ENCODE results near the gene CEP20. TPM values are rescaled to one million over a fixed set of nuclear protein-coding genes. Genes with fewer than 3 reads are reported as not detected.
"Not testable (repeated sequence)": the region's sequence is repeated elsewhere in the genome, so short reads cannot be mapped to it uniquely, and the experiment has no call there.

CEP20 gene
- total RNA-seq, 2 experiments from 2014 or later = 38.8 to 40.1 TPM

GRCh38 chr16:15870011-15870410, 18.4 kb downstream of the CEP20 start:
- ChIA-PET POLR2A (no interaction called here), CTCF (no interaction called here)

- ChIA-PET POLR2A (no interaction called here), CTCF (no interaction called here)
Measured at GRCh38 chr16:15866451-15866850, 22.0 kb downstream of the CEP20 start.

GRCh38 chr16:15865742-15866141, 22.7 kb downstream of the CEP20 start:
- ChIA-PET POLR2A (interaction anchor here (0.5 kb wide), 1 partner anchor 247 kb away, joined by 3 read pairs; no protein-coding TSS in a partner anchor), CTCF (no interaction called here)

GRCh38 chr16:15864939-15865338, 23.5 kb downstream of the CEP20 start:
- ChIA-PET POLR2A (no interaction called here), CTCF (no interaction called here)

GRCh38 chr16:15861996-15862395, 26.4 kb downstream of the CEP20 start:
- POLR2A ChIA-PET = no interaction called here
- CTCF ChIA-PET = no interaction called here

GRCh38 chr16:15858921-15859668, 29.3 kb downstream of the CEP20 start:
- POLR2A ChIA-PET = no interaction called here
- CTCF ChIA-PET = interaction anchor here (0.5 kb wide), 1 partner anchor 16 kb away, joined by 3 read pairs; no protein-coding TSS in a partner anchor

GRCh38 chr16:15857724-15858560, 30.5 kb downstream of the CEP20 start:
- POLR2A ChIA-PET = interaction anchor here (0.6 kb wide), 1 partner anchor 190 kb away, joined by 3 read pairs; no protein-coding TSS in a partner anchor
- CTCF ChIA-PET = interaction anchor here (1.1 kb wide), 1 partner anchor 15 kb away, joined by 3 read pairs; no protein-coding TSS in a partner anchor

GRCh38 chr16:15856901-15857698, 31.3 kb downstream of the CEP20 start, which contains the start of gene MYH11:
Gene MYH11, minus strand, starts transcription at chr16:15857028. Its CDS starts 18,776 bp downstream, at chr16:15838252.
- ChIA-PET CTCF (interaction anchor here (1.1 kb wide), 1 partner anchor 16 kb away, joined by 3 read pairs; no protein-coding TSS in a partner anchor), POLR2A (no interaction called here)

- ChIA-PET POLR2A (interaction anchor here (0.7 kb wide), 1 partner anchor 199 kb away, joined by 4 read pairs; no protein-coding TSS in a partner anchor), CTCF (no interaction called here)
Measured at GRCh38 chr16:15856182-15856581, 32.2 kb downstream of the CEP20 start.

GRCh38 chr16:15855704-15856003, 32.7 kb downstream of the CEP20 start:
- CTCF ChIA-PET = no interaction called here
- POLR2A ChIA-PET = no interaction called here

GRCh38 chr16:15854906-15855703, 33.3 kb downstream of the CEP20 start:
- ChIA-PET CTCF (no interaction called here), POLR2A (no interaction called here)

- POLR2A ChIA-PET = no interaction called here
- CTCF ChIA-PET = no interaction called here
Measured at GRCh38 chr16:15854061-15854460, 34.3 kb downstream of the CEP20 start.

GRCh38 chr16:15853021-15853420, 35.4 kb downstream of the CEP20 start:
- ChIA-PET CTCF (no interaction called here), POLR2A (no interaction called here)

- POLR2A ChIA-PET = interaction anchor here (0.7 kb wide), 1 partner anchor 192 kb away, joined by 3 read pairs; no protein-coding TSS in a partner anchor
- CTCF ChIA-PET = not testable (repeated sequence)
Measured at GRCh38 chr16:15850555-15850954, 37.8 kb downstream of the CEP20 start.

- ChIA-PET CTCF (interaction anchor here (1.1 kb wide), 1 partner anchor 26 kb away, joined by 3 read pairs; no protein-coding TSS in a partner anchor), POLR2A (no interaction called here)
Measured at GRCh38 chr16:15849209-15849981, 39.0 kb downstream of the CEP20 start.

GRCh38 chr16:15847611-15848175, 40.7 kb downstream of the CEP20 start:
- CTCF ChIA-PET = interaction anchor here (1.7 kb wide), 1 partner anchor 82 kb away, joined by 7 read pairs; no protein-coding TSS in a partner anchor
- POLR2A ChIA-PET = interaction anchor here (0.6 kb wide), 1 partner anchor 226 kb away, joined by 3 read pairs; no protein-coding TSS in a partner anchor

GRCh38 chr16:15846510-15846909, 41.9 kb downstream of the CEP20 start:
- ChIA-PET POLR2A (no interaction called here), CTCF (interaction anchor here (0.6 to 1.7 kb wide), 2 partner anchors 81 to 89 kb away, joined by 3 to 7 read pairs; no protein-coding TSS in a partner anchor)
